H1 (cell line): ENCODE results near the gene RAB38. TPM values are rescaled to one million over a fixed set of nuclear protein-coding genes. Genes with fewer than 3 reads are reported as not detected.

Source experiments
- ASH2L ChIP-seq: fragments of 200-600, 300-600 bp; sonication (generic); IDR thresholded peaks from one replicate; pipeline ENCODE4 v1.7.1; 2017; ENCODE audit warnings: low read length
- BRCA1 ChIP-seq: IDR thresholded peaks from 2 replicates; pipeline ENCODE4 v1.6.1; 2012; ENCODE audit warnings: low read depth, low read length, improper control_type of control experiment
- MAFK ChIP-seq: IDR thresholded peaks from 2 replicates; pipeline ENCODE4 v1.6.1; 2012; ENCODE audit warnings: low read depth, mild to moderate bottlenecking, improper control_type of control experiment, low read length
- NANOG ChIP-seq: IDR thresholded peaks from 2 replicates; pipeline ENCODE4 v1.6.1; 2011; ENCODE audit warnings: low read length, low read depth, mild to moderate bottlenecking, inconsistent platforms; ENCODE audit not compliant: insufficient read depth, poor library complexity, severe bottlenecking
- POLR2AphosphoS5 ChIP-seq: IDR thresholded peaks from 2 replicates; pipeline ENCODE4 v1.6.1; 2011; ENCODE audit warnings: low read depth, low read length
- SIN3A ChIP-seq, 2 experiments: IDR thresholded peaks in 1 of 2; conservative IDR thresholded peaks in 1 of 2; 2 replicates each; pipeline ENCODE4 v1.6.1; 2011 to 2012; ENCODE audit warnings: low read length in 2 of 2, improper control_type of control experiment in 1 of 2, low read depth in 1 of 2, mild to moderate bottlenecking in 1 of 2
- USF2 ChIP-seq: IDR thresholded peaks from 2 replicates; pipeline ENCODE4 v1.6.1; 2011; ENCODE audit warnings: low read length, improper control_type of control experiment
- ZNF274 ChIP-seq: IDR thresholded peaks from 2 replicates; pipeline ENCODE4 v1.7.0; 2012; ENCODE audit warnings: low read length, borderline replicate concordance; ENCODE audit errors: extremely low read depth
- polyA plus RNA-seq, 7 experiments: library from polyadenylated mRNA; depleted of rRNA in 3 of 7; stranded (reverse) in 5 of 7; unstranded in 2 of 7; fragments of >200 nt in 5 of 7; fragments of 200-250 nt in 2 of 7; gene quantifications; 1 replicate in 5 of 7; 2 replicates in 1 of 7; 4 replicates in 1 of 7; pipeline versions ENCODE4 v1.2.1 to v1.2.3, GENCODE V29; 2011 to 2013; ENCODE audit warnings: missing spikeins in 2 of 7, mixed read lengths in 2 of 7
- total RNA-seq: library from RNA; stranded (reverse); fragmentation: NEBNext Ultra II Directional; extraction: Animal tissue kit (Norgen Biotek cat#: 25700); gene quantifications from 2 replicates; pipeline ENCODE4 v1.2.1, GENCODE V29; 2021

RAB38 gene
- total and polyA plus RNA-seq, 2 of the 8 experiments (the other 6 are each of a cell fraction or from before 2014, with no cell fraction given), result 15.4 to 16.5 TPM

- TF ChIP-seq POLR2AphosphoS5 (no peak), SIN3A (conservative IDR thresholded peaks at IDR 0.05 in 1 of 2, IDR thresholded peaks at IDR 0.05 in 1 of 2; ENCODE audit: low read depth in 1 of 2, low read length in 2 of 2) (no peak), USF2 (no peak), NANOG (no peak), BRCA1 (no peak), ASH2L (no peak), ZNF274 (no peak), MAFK (no peak)
- TF ChIP-seq, all 59 proteins: peak for 0
These were observed 2.9 kb upstream of the RAB38 start (continued) for GRCh38 chr11:88178191-88178590.
